ENCODE results near the gene CYB5R3. TPM values are rescaled to one million over a fixed set of nuclear protein-coding genes. Genes with fewer than 3 reads are reported as not detected.

The CYB5R3 gene
- total RNA-seq, 1 donor from 2014 or later = 383 TPM

GRCh38 chr22:42627981-42628380 lies 21.2 kb downstream of the CYB5R3 start:
- Mint-ChIP-seq H3K4me3 (ENCODE audit: unreplicated experiment) (no peak overlapping the region), H3K9me3 (ENCODE audit: low read depth) (no peaks in the 10 kb centered on the region), H3K27ac (ENCODE audit: unreplicated experiment) (no peak overlapping the region), H3K4me1 (ENCODE audit: low read depth) (peaks cover 11% of the 10 kb centered on the region), H3K27me3 (ENCODE audit: low read depth) (no peaks in the 10 kb centered on the region), H3K36me3 (ENCODE audit: low read depth) (peaks cover 30% of the 10 kb centered on the region)
- TF ChIP-seq CTCF (IDR thresholded peaks at IDR 0.05) = no peak
- DNase-seq (ENCODE audit: low spot score) = no peak

GRCh38 chr22:42626951-42627625 lies 22.1 kb downstream of the CYB5R3 start:
- no peak for DNase-seq (ENCODE audit: low spot score)
- Mint-ChIP-seq H3K4me1 (ENCODE audit: low read depth) (peaks cover 15% of the 10 kb centered on the region), H3K36me3 (ENCODE audit: low read depth) (peaks cover 28% of the 10 kb centered on the region), H3K4me3 (ENCODE audit: unreplicated experiment) (no peak overlapping the region), H3K27ac (ENCODE audit: unreplicated experiment) (no peak overlapping the region), H3K9me3 (ENCODE audit: low read depth) (no peaks in the 10 kb centered on the region), H3K27me3 (ENCODE audit: low read depth) (no peaks in the 10 kb centered on the region)
- TF ChIP-seq CTCF (IDR thresholded peaks at IDR 0.05) = no peak

- Mint-ChIP-seq H3K4me1 (ENCODE audit: low read depth) (peaks cover 21% of the 10 kb centered on the region), H3K9me3 (ENCODE audit: low read depth) (no peaks in the 10 kb centered on the region), H3K27ac (ENCODE audit: unreplicated experiment) (no peak overlapping the region), H3K27me3 (ENCODE audit: low read depth) (no peaks in the 10 kb centered on the region), H3K36me3 (ENCODE audit: low read depth) (peaks cover 27% of the 10 kb centered on the region), H3K4me3 (ENCODE audit: unreplicated experiment) (no peak overlapping the region)
- no peak for TF ChIP-seq CTCF (IDR thresholded peaks at IDR 0.05)
- DNase-seq (ENCODE audit: low spot score) = no peak
Measured at GRCh38 chr22:42626431-42626830, 22.8 kb downstream of the CYB5R3 start.

GRCh38 chr22:42625416-42625815 lies 23.8 kb downstream of the CYB5R3 start:
- Mint-ChIP-seq H3K27ac (ENCODE audit: unreplicated experiment) (no peak overlapping the region), H3K36me3 (ENCODE audit: low read depth) (peaks cover 24% of the 10 kb centered on the region), H3K9me3 (ENCODE audit: low read depth) (no peaks in the 10 kb centered on the region), H3K4me3 (ENCODE audit: unreplicated experiment) (no peak overlapping the region), H3K27me3 (ENCODE audit: low read depth) (no peaks in the 10 kb centered on the region), H3K4me1 (ENCODE audit: low read depth) (peaks cover 31% of the 10 kb centered on the region)
- TF ChIP-seq CTCF (IDR thresholded peaks at IDR 0.05) = no peak
- DNase-seq (ENCODE audit: low spot score) = no peak

GRCh38 chr22:42624551-42625106 lies 24.6 kb downstream of the CYB5R3 start:
- Mint-ChIP-seq H3K9me3 (ENCODE audit: low read depth) (no peaks in the 10 kb centered on the region), H3K4me3 (ENCODE audit: unreplicated experiment) (no peak overlapping the region), H3K4me1 (ENCODE audit: low read depth) (peaks cover 33% of the 10 kb centered on the region), H3K27me3 (ENCODE audit: low read depth) (no peaks in the 10 kb centered on the region), H3K36me3 (ENCODE audit: low read depth) (peaks cover 22% of the 10 kb centered on the region), H3K27ac (ENCODE audit: unreplicated experiment) (peak overlapping the region; percentile 49)
- no peak for TF ChIP-seq CTCF (IDR thresholded peaks at IDR 0.05)
- DNase-seq (ENCODE audit: low spot score) = no peak
